Amniotic stem cell (primary cell): ENCODE measurements around the gene EFCAB6.

ENCODE experiments used
- DNase-seq: peaks from one replicate; lab custom pipeline; 2025; lab: John Stamatoyannopoulos, UW

Gene EFCAB6

GRCh38 chr22:43848366-43849171 is 36.5 kb upstream of the EFCAB6 start:
- DNase-seq = no peak

- DNase-seq = no peak
These were observed 35.5 kb upstream of the EFCAB6 start for GRCh38 chr22:43847376-43848289.

- no peak for DNase-seq
These were observed 34.9 kb upstream of the EFCAB6 start for GRCh38 chr22:43846966-43847365.

- no peak for DNase-seq
These were observed 33.9 kb upstream of the EFCAB6 start for GRCh38 chr22:43845981-43846380.

- no peak for DNase-seq
These were observed 32.7 kb upstream of the EFCAB6 start for GRCh38 chr22:43844560-43845545.

GRCh38 chr22:43843783-43844530 is 31.9 kb upstream of the EFCAB6 start:
- DNase-seq = no peak

- no peak for DNase-seq
These were observed 29.6 kb upstream of the EFCAB6 start for GRCh38 chr22:43841742-43842141.

GRCh38 chr22:43840851-43841250 is 28.7 kb upstream of the EFCAB6 start:
- DNase-seq = no peak

- no peak for DNase-seq
These were observed 28.3 kb upstream of the EFCAB6 start for GRCh38 chr22:43840431-43840830.

GRCh38 chr22:43839781-43840180 is 27.7 kb upstream of the EFCAB6 start:
- DNase-seq = no peak

GRCh38 chr22:43838571-43839307 is 26.6 kb upstream of the EFCAB6 start:
- no peak for DNase-seq

GRCh38 chr22:43838161-43838560 is 26.1 kb upstream of the EFCAB6 start:
- DNase-seq = no peak

GRCh38 chr22:43837666-43838065 is 25.6 kb upstream of the EFCAB6 start:
- no peak for DNase-seq

GRCh38 chr22:43835736-43836135 is 23.6 kb upstream of the EFCAB6 start:
- no peak for DNase-seq

GRCh38 chr22:43835166-43835565 is 23.1 kb upstream of the EFCAB6 start:
- DNase-seq = no peak

GRCh38 chr22:43833286-43834240 is 21.5 kb upstream of the EFCAB6 start:
- no peak for DNase-seq

- DNase-seq = no peak
These were observed 20.5 kb upstream of the EFCAB6 start for GRCh38 chr22:43832393-43833265.
